HepG2 (cell line): ENCODE data around the gene PPP1R9B. TPM values are rescaled to one million over a fixed set of nuclear protein-coding genes. Genes with fewer than 3 reads are reported as not detected.

Source experiments
- HHEX ChIP-seq: IDR thresholded peaks from 2 replicates; pipeline ENCODE4 v1.6.1; 2016; ENCODE audit warnings: control low read depth
- KLF11 ChIP-seq: IDR thresholded peaks from 2 replicates; pipeline ENCODE4 v1.6.1; 2016; ENCODE audit warnings: missing compliant biosample characterization
- NCOR1 ChIP-seq: fragments of 200-600 bp; sonication (generic); IDR thresholded peaks from 2 replicates; pipeline ENCODE4 v1.7.0; 2017; ENCODE audit warnings: antibody characterized with exemption, low read length, borderline replicate concordance
- POLR2A ChIP-seq, 2 experiments: IDR thresholded peaks; 2 replicates each; pipeline ENCODE4 v1.6.1; 2011; ENCODE audit warnings: low read depth in 2 of 2, low read length in 2 of 2, mild to moderate bottlenecking in 1 of 2, moderate library complexity in 1 of 2; ENCODE audit not compliant: insufficient read depth in 1 of 2
- REXO4 ChIP-seq: sonication (generic); formaldehyde crosslinking; IDR thresholded peaks from 2 replicates; pipeline ENCODE4 v1.8.0; 2022; ENCODE audit warnings: missing genetic modification reagents, mild to moderate bottlenecking, borderline replicate concordance
- RFX3 ChIP-seq: IDR thresholded peaks from 2 replicates; pipeline ENCODE4 v1.6.1; 2016; ENCODE audit warnings: missing biosample characterization, missing genetic modification reagents
- TBP ChIP-seq: sonication (generic); formaldehyde crosslinking; IDR thresholded peaks from 2 replicates; pipeline ENCODE4 v1.5.0; 2020; ENCODE audit warnings: missing genetic modification reagents
- TEAD2 ChIP-seq: sonication (generic); formaldehyde crosslinking; IDR thresholded peaks from 2 replicates; pipeline ENCODE4 v1.9.0; 2021; ENCODE audit warnings: missing genetic modification reagents
- THAP7 ChIP-seq: sonication (generic); formaldehyde crosslinking; IDR thresholded peaks from 2 replicates; pipeline ENCODE4 v1.8.1; 2023; ENCODE audit warnings: mild to moderate bottlenecking, missing genetic modification reagents
- TP53 ChIP-seq: sonication (generic); formaldehyde crosslinking; conservative IDR thresholded peaks from 2 replicates; pipeline ENCODE4 v1.4.0; 2020; ENCODE audit warnings: missing genetic modification reagents
- ZBTB44 ChIP-seq: sonication (generic); formaldehyde crosslinking; IDR thresholded peaks from 2 replicates; pipeline ENCODE4 v1.4.0; 2020; ENCODE audit warnings: missing genetic modification reagents
- ZMAT3 ChIP-seq: sonication (generic); formaldehyde crosslinking; conservative IDR thresholded peaks from 2 replicates; pipeline ENCODE4 v1.7.0; 2021; ENCODE audit warnings: missing genetic modification reagents
- ZNF20 ChIP-seq: sonication (generic); formaldehyde crosslinking; IDR thresholded peaks from 2 replicates; pipeline ENCODE4 v1.4.0; 2020; ENCODE audit warnings: mild to moderate bottlenecking, moderate library complexity, missing genetic modification reagents
- ZNF232 ChIP-seq: sonication (generic); formaldehyde crosslinking; IDR thresholded peaks from 2 replicates; pipeline ENCODE4 v1.4.0; 2020; ENCODE audit warnings: missing genetic modification reagents, borderline replicate concordance
- ZNF24 ChIP-seq: fragments of 450-650 bp; IDR thresholded peaks from 2 replicates; pipeline ENCODE4 v1.6.1; 2017; ENCODE audit warnings: antibody characterized with exemption, mild to moderate bottlenecking
- ZNF256 ChIP-seq: sonication (generic); formaldehyde crosslinking; conservative IDR thresholded peaks from 2 replicates; pipeline ENCODE4 v1.4.0; 2020; ENCODE audit warnings: missing genetic modification reagents
- ZNF30 ChIP-seq: sonication (generic); formaldehyde crosslinking; IDR thresholded peaks from 2 replicates; pipeline ENCODE4 v1.5.0; 2020; ENCODE audit warnings: mild to moderate bottlenecking, missing genetic modification reagents
- ZNF788 ChIP-seq: sonication (generic); formaldehyde crosslinking; IDR thresholded peaks from 2 replicates; pipeline ENCODE4 v1.5.0; 2020; ENCODE audit warnings: mild to moderate bottlenecking, missing genetic modification reagents, borderline replicate concordance
- ZSCAN21 ChIP-seq: sonication (generic); formaldehyde crosslinking; IDR thresholded peaks from 2 replicates; pipeline ENCODE4 v1.8.0; 2022; ENCODE audit warnings: mild to moderate bottlenecking, missing genetic modification reagents, moderate library complexity, borderline replicate concordance
- ZSCAN5A ChIP-seq: sonication (generic); formaldehyde crosslinking; IDR thresholded peaks from 2 replicates; pipeline ENCODE4 v1.8.0; 2022; ENCODE audit warnings: mild to moderate bottlenecking, missing genetic modification reagents, borderline replicate concordance
- polyA plus RNA-seq, 8 experiments: library from polyadenylated mRNA; depleted of rRNA in 3 of 8; stranded (reverse) in 7 of 8; unstranded in 1 of 8; fragments of >200 nt; fragmentation: Illumina TruSeq in 4 of 8; extraction: Trizol in 4 of 8; gene quantifications; 2 replicates each; pipeline versions ENCODE4 v1.2.1 to v1.2.3, GENCODE V29; 2011 to 2016; ENCODE audit warnings: low read depth in 4 of 8, missing spikeins in 1 of 8, mixed read lengths in 1 of 8; ENCODE audit not compliant: insufficient read depth in 1 of 8
- total RNA-seq, 5 experiments: library from RNA; depleted of rRNA; stranded (reverse); fragments of >200 nt; fragmentation: Illumina TruSeq; extraction: Trizol; gene quantifications; 2 replicates each; pipeline ENCODE4 v1.2.3, GENCODE V29; 2016; ENCODE audit warnings: low read depth in 1 of 5
- TF ChIP-seq, protein P1 (sequence below): sonication (generic); formaldehyde crosslinking; conservative IDR thresholded peaks from 2 replicates; pipeline ENCODE4 v1.4.0; 2020; ENCODE audit warnings: missing genetic modification reagents
- TF ChIP-seq, protein P2 (sequence below): sonication (generic); formaldehyde crosslinking; conservative IDR thresholded peaks from 2 replicates; pipeline ENCODE4 v1.8.1; 2023; ENCODE audit warnings: missing genetic modification reagents
- TF ChIP-seq, protein P3 (sequence below): sonication (generic); formaldehyde crosslinking; IDR thresholded peaks from 2 replicates; pipeline ENCODE4 v1.5.0; 2020; ENCODE audit warnings: missing genetic modification reagents

The PPP1R9B gene
- total and polyA plus RNA-seq, 2 of the 13 experiments (the other 11 are each of a cell fraction or from before 2014, with no cell fraction given), result 9.4 to 15.8 TPM

- peak; percentile 68; the same call in 1 of the 2 replicates for TF ChIP-seq ZSCAN21 (CRISPR knock-in tag)
- peak; percentile 47; the same call in 1 of the 2 replicates for TF ChIP-seq ZNF30 (CRISPR knock-in tag)
- TF ChIP-seq NCOR1, result no peak
- no peak for TF ChIP-seq KLF11 (CRISPR knock-in tag)
- no peak for TF ChIP-seq ZNF788
- peak; percentile 11 to 22; a peak in 1 of 4 replicates for TF ChIP-seq POLR2A (IDR thresholded peaks at IDR 0.05; ENCODE audit: insufficient read depth in 1 of 2, low read depth in 2 of 2, low read length in 2 of 2)
- 0 out of 2 replicates have a peak, but pooled peaks have one; percentile 8 for TF ChIP-seq TP53 (CRISPR knock-in tag)
- TF ChIP-seq, protein P1, sequence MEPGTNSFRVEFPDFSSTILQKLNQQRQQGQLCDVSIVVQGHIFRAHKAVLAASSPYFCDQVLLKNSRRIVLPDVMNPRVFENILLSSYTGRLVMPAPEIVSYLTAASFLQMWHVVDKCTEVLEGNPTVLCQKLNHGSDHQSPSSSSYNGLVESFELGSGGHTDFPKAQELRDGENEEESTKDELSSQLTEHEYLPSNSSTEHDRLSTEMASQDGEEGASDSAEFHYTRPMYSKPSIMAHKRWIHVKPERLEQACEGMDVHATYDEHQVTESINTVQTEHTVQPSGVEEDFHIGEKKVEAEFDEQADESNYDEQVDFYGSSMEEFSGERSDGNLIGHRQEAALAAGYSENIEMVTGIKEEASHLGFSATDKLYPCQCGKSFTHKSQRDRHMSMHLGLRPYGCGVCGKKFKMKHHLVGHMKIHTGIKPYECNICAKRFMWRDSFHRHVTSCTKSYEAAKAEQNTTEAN (CRISPR knock-in tag), result no peak
- 0 out of 2 replicates have a peak, but pooled peaks have one; percentile 43 for TF ChIP-seq ZNF256
- 0 out of 2 replicates have a peak, but pooled peaks have one; percentile 15 for TF ChIP-seq TEAD2
- TF ChIP-seq HHEX (CRISPR knock-in tag), result no peak
- TF ChIP-seq ZNF232 (CRISPR knock-in tag), result no peak
- TF ChIP-seq THAP7, result no peak
- no peak for TF ChIP-seq ZSCAN5A (CRISPR knock-in tag)
- TF ChIP-seq ZMAT3 (CRISPR knock-in tag), result no peak
- TF ChIP-seq, protein P2, sequence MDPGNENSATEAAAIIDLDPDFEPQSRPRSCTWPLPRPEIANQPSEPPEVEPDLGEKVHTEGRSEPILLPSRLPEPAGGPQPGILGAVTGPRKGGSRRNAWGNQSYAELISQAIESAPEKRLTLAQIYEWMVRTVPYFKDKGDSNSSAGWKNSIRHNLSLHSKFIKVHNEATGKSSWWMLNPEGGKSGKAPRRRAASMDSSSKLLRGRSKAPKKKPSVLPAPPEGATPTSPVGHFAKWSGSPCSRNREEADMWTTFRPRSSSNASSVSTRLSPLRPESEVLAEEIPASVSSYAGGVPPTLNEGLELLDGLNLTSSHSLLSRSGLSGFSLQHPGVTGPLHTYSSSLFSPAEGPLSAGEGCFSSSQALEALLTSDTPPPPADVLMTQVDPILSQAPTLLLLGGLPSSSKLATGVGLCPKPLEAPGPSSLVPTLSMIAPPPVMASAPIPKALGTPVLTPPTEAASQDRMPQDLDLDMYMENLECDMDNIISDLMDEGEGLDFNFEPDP (CRISPR knock-in tag), result 0 out of 2 replicates have a peak, but pooled peaks have one; percentile 78
- TF ChIP-seq ZBTB44 (CRISPR knock-in tag), result no peak
- 0 out of 2 replicates have a peak, but pooled peaks have one; percentile 29 for TF ChIP-seq REXO4 (CRISPR knock-in tag)
- no peak for TF ChIP-seq RFX3
- TF ChIP-seq, protein P3, sequence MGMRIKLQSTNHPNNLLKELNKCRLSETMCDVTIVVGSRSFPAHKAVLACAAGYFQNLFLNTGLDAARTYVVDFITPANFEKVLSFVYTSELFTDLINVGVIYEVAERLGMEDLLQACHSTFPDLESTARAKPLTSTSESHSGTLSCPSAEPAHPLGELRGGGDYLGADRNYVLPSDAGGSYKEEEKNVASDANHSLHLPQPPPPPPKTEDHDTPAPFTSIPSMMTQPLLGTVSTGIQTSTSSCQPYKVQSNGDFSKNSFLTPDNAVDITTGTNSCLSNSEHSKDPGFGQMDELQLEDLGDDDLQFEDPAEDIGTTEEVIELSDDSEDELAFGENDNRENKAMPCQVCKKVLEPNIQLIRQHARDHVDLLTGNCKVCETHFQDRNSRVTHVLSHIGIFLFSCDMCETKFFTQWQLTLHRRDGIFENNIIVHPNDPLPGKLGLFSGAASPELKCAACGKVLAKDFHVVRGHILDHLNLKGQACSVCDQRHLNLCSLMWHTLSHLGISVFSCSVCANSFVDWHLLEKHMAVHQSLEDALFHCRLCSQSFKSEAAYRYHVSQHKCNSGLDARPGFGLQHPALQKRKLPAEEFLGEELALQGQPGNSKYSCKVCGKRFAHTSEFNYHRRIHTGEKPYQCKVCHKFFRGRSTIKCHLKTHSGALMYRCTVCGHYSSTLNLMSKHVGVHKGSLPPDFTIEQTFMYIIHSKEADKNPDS (CRISPR knock-in tag), result 0 out of 2 replicates have a peak, but pooled peaks have one; percentile 62
- no peak for TF ChIP-seq ZNF20 (CRISPR knock-in tag)
- TF ChIP-seq ZNF24, result no peak
- no peak for TF ChIP-seq TBP
Observed at GRCh38 chr17:50095626-50096037, 54.8 kb downstream of the PPP1R9B start (continued).
